ENCODE results near the gene RFC5. TPM values are rescaled to one million over a fixed set of nuclear protein-coding genes. Genes with fewer than 3 reads are reported as not detected.

Gene RFC5
- total RNA-seq, 1 experiment from 2014 or later: 50.4 TPM

DNA sequence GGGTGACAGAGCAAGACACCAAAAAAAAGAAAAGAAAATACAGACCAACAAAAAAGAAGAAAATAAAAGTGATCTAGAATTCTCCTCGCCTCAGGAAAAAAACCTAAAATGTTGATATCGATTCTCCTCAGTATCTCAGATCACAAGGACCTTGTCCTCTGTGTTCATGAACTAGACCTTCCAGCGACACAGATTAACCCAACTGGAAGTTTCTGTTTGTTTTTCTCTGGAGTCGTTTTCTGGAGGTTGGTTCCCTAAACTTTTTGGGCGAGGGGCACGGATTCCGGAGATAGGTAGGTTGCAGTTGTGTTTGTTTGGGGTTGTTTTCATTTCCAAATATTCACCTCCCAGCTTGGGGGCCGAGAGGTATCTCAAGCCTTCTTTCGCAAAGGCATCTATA lies 559 bp upstream of the RFC5 start:
- no CpG with 5 or more reads among the region's 9 CpGs for WGBS (ENCODE audit: extremely low coverage, insufficient read length, low lambda C conversion rate)
- H2BK5ac ChIP-seq (ENCODE audit: insufficient read length, low read length): no peak overlapping the region
- H3K4me2 ChIP-seq (ENCODE audit: insufficient read depth, insufficient read length, low read length): no peak overlapping the region
- H3K4me1 ChIP-seq (ENCODE audit: insufficient read depth, low read length): no peaks in the 10 kb centered on the region
- H3K23ac ChIP-seq (ENCODE audit: insufficient read length, low read depth, low read length): no peak overlapping the region
- no peak overlapping the region for H2BK20ac ChIP-seq (ENCODE audit: low read depth, low read length, poor library complexity, severe bottlenecking)
- peak overlapping the region; percentile 11 for H2AFZ ChIP-seq (ENCODE audit: low read length)
- H3K79me1 ChIP-seq (ENCODE audit: insufficient read depth, low read depth, low read length, poor library complexity, severe bottlenecking): peaks cover 8% of the 10 kb centered on the region
- no peak overlapping the region for H3K18ac ChIP-seq (ENCODE audit: insufficient read length, low read depth, low read length)
- H2AK5ac ChIP-seq (ENCODE audit: insufficient read length, low read length): no peak overlapping the region
- no peak overlapping the region for H3T11ph ChIP-seq (ENCODE audit: low read length)
- H3K27me3 Mint-ChIP-seq (ENCODE audit: low read depth): no peaks in the 10 kb centered on the region; the same call in none of the 2 replicates
- no peak overlapping the region for H3K14ac ChIP-seq (ENCODE audit: insufficient read depth, low read length)
- peaks cover 0 to 3% of the 10 kb centered on the region in 2 experiments; a peak in 2 of 5 replicates for H3K9me3 Mint-ChIP-seq
- no peaks in the 10 kb centered on the region for H4K20me1 ChIP-seq (ENCODE audit: control insufficient read depth, insufficient read depth, insufficient read length)
- H3K56ac ChIP-seq (ENCODE audit: insufficient read length, low read depth, low read length): no peak overlapping the region
- H2BK12ac ChIP-seq (ENCODE audit: insufficient read length, low read depth, low read length): no peak overlapping the region
- no peak overlapping the region for H4K5ac ChIP-seq (ENCODE audit: insufficient read length, low read depth, low read length)
- H3K36me3 Mint-ChIP-seq (ENCODE audit: insufficient read depth in 1 of 3, low read depth in 3 of 3): peaks cover 15 to 28% (median 26%) of the 10 kb centered on the region in 3 experiments; a peak in 6 of 7 replicates
- peaks cover 5 to 14% of the 10 kb centered on the region in 2 experiments for H3K4me1 Mint-ChIP-seq
- H3K4me3 Mint-ChIP-seq: peak overlapping the region; percentile 80 to 86
- 0 out of 2 replicates have a peak, but pooled peaks cover 2% of the 10 kb centered on the region for H3K79me2 ChIP-seq (ENCODE audit: insufficient read depth, low read length)
- H3K27me3 ChIP-seq (ENCODE audit: insufficient read depth, low read length): no peaks in the 10 kb centered on the region
- DNase-seq: no peak
- no peak overlapping the region for H2BK15ac ChIP-seq (ENCODE audit: low read depth, low read length)
- TF ChIP-seq, protein P1, sequence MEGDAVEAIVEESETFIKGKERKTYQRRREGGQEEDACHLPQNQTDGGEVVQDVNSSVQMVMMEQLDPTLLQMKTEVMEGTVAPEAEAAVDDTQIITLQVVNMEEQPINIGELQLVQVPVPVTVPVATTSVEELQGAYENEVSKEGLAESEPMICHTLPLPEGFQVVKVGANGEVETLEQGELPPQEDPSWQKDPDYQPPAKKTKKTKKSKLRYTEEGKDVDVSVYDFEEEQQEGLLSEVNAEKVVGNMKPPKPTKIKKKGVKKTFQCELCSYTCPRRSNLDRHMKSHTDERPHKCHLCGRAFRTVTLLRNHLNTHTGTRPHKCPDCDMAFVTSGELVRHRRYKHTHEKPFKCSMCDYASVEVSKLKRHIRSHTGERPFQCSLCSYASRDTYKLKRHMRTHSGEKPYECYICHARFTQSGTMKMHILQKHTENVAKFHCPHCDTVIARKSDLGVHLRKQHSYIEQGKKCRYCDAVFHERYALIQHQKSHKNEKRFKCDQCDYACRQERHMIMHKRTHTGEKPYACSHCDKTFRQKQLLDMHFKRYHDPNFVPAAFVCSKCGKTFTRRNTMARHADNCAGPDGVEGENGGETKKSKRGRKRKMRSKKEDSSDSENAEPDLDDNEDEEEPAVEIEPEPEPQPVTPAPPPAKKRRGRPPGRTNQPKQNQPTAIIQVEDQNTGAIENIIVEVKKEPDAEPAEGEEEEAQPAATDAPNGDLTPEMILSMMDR (conservative IDR thresholded peaks at IDR 0.05): no peak
- no peak overlapping the region for H3K27ac ChIP-seq (ENCODE audit: insufficient read length, low read depth, low read length)
- no peaks in the 10 kb centered on the region for H3K23me2 ChIP-seq (ENCODE audit: insufficient read length, low read depth, low read length, poor library complexity, severe bottlenecking)
- H3K27ac Mint-ChIP-seq: peak overlapping the region in 1 of 3 experiments; percentile 40; a peak in 1 of 7 replicates
- H4K91ac ChIP-seq (ENCODE audit: insufficient read length, low read depth, low read length): no peak overlapping the region
- H3K4ac ChIP-seq (ENCODE audit: low read depth, low read length): no peak overlapping the region
- H4K8ac ChIP-seq (replicated peaks; ENCODE audit: insufficient read length, low read depth, low read length): no peak overlapping the region
- H3K9ac ChIP-seq (ENCODE audit: extremely low read depth, insufficient read length, low read length): no peak overlapping the region
- no peak overlapping the region for H2BK120ac ChIP-seq (ENCODE audit: low read depth, low read length, poor library complexity, severe bottlenecking)
- no peaks in the 10 kb centered on the region for H3K9me3 ChIP-seq (ENCODE audit: control insufficient read depth, low read depth, low read length)

All from H9 (cell line).